Measurements from ENCODE around the gene GOLGA5. TPM values are rescaled to one million over a fixed set of nuclear protein-coding genes. Genes with fewer than 3 reads are reported as not detected.

The GOLGA5 gene
- total and polyA plus RNA-seq, 2 of the 13 experiments (the other 11 are each of a cell fraction or from before 2014, with no cell fraction given): 31.0 to 40.0 TPM

DNA sequence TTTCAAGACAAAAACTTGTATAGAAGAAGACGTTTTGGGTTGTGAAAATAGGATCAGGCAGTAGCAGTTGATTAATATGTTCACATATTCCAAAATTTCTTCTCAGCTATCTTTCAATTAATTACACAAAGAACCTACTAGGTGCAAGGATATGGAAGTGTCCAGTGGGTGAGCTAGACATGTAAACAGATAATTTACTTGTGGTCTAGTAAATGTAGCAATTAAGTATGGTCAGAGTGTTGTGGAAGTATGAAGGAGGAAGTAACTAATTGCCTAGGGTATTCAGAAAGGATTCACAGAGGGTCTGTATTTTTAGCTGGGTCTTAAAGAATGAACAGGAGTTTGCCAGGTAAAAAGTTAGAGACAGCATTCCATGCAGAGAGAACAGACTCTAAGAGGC is 5.9 kb downstream of the GOLGA5 start:
- in situ Hi-C loops (cut with HindIII; ENCODE audit: extremely low pct_ligation_motif_present, low pct_unique_long_range_greater_than_20kb): no loop called here
- TF ChIP-seq ZNF329 (CRISPR knock-in tag; IDR thresholded peaks at IDR 0.05; ENCODE audit: low read depth) (no peak), ZKSCAN1 (IDR thresholded peaks at IDR 0.05; ENCODE audit: low read length) (peak; percentile 47; the same call in 1 of the 2 replicates)
- H2AFZ ChIP-seq (ENCODE audit: low read length): no peak overlapping the region
- DNase-seq (ENCODE audit: low spot score) (no peak), FAIRE-seq (no peak), ATAC-seq (no peak)
- peaks cover 70% of the 10 kb centered on the region for H3K79me2 ChIP-seq (ENCODE audit: insufficient read depth, low read length)
- intact Hi-C loops (cut with micrococcal nuclease; ENCODE audit: unreplicated experiment): no loop called here
- H3K4me3 ChIP-seq (replicated peaks in 1 of 3; ENCODE audit: insufficient read depth in 1 of 3, low read depth in 2 of 3, low read length in 3 of 3): no peak overlapping the region
- peaks cover 1 to 8% of the 10 kb centered on the region in 2 experiments; a peak in 3 of 5 replicates for H3K36me3 ChIP-seq (replicated peaks in 1 of 2; ENCODE audit: control insufficient read depth in 1 of 2, insufficient read depth in 2 of 2, low read length in 2 of 2)
- no peaks in the 10 kb centered on the region for H3K27me3 ChIP-seq (ENCODE audit: control insufficient read depth in 1 of 2, insufficient read depth in 2 of 2, low read length in 2 of 2)
- no peaks in the 10 kb centered on the region for H3K9me3 ChIP-seq (ENCODE audit: low read length)
- peak overlapping the region; percentile 11 for H3K4me2 ChIP-seq (ENCODE audit: low read depth, low read length)
- H3K4me1 ChIP-seq (ENCODE audit: insufficient read depth, low read length): peaks cover 66% of the 10 kb centered on the region
- CTCF ChIA-PET (ENCODE audit: low intra/inter-chr PET ratio, low total read pairs): no interaction called here
- H4K20me1 ChIP-seq (ENCODE audit: insufficient read depth, low read length): 0 out of 2 replicates have a peak, but pooled peaks cover 7% of the 10 kb centered on the region
- POLR2A ChIA-PET: no interaction called here
- H3K9ac ChIP-seq (ENCODE audit: insufficient read depth, low read depth, low read length): no peak overlapping the region
- 89% methylated on average over 1 of the region's 1 CpG for WGBS (ENCODE audit: low lambda C conversion rate)
- BruUV-seq (replicated peaks): no TSS peak
- H3K27ac ChIP-seq (ENCODE audit: extremely low read length, insufficient read depth, low read length): no peak overlapping the region

DNA sequence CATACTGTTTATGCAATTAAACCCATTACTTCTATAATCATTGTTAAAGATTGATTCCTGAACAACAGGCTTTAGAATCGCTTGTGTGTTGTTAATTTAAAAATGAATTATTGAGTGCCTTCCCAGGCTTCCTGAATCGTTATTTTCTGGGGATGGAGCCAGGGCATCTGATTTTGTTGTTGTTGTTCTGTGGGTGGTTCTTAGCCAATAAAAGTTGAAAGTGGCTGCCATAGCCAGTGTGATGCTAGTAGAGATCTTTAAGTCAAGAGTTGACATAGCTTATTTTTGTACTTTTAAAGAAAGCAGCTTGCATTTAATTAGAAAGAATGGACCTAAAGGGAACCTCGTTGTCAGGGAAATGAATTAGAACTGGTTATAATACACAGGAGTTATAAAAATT is 6.4 kb downstream of the GOLGA5 start:
- intact Hi-C loops (cut with micrococcal nuclease; ENCODE audit: unreplicated experiment): no loop called here
- ATAC-seq: no peak
- no TSS peak for BruUV-seq (replicated peaks)
- Histone ChIP-seq H3K27me3 (ENCODE audit: control insufficient read depth in 1 of 2, insufficient read depth in 2 of 2, low read length in 2 of 2) (no peaks in the 10 kb centered on the region), H3K9ac (ENCODE audit: insufficient read depth, low read depth, low read length) (no peak overlapping the region), H4K20me1 (ENCODE audit: insufficient read depth, low read length) (0 out of 2 replicates have a peak, but pooled peaks cover 7% of the 10 kb centered on the region), H3K4me3 (replicated peaks in 1 of 3; ENCODE audit: insufficient read depth in 1 of 3, low read depth in 2 of 3, low read length in 3 of 3) (no peak overlapping the region), H3K36me3 (replicated peaks in 1 of 2; ENCODE audit: control insufficient read depth in 1 of 2, insufficient read depth in 2 of 2, low read length in 2 of 2) (peaks cover 1 to 8% of the 10 kb centered on the region in 2 experiments; a peak in 3 of 5 replicates), H2AFZ (ENCODE audit: low read length) (no peak overlapping the region), H3K79me2 (ENCODE audit: insufficient read depth, low read length) (peaks cover 70% of the 10 kb centered on the region), H3K9me3 (ENCODE audit: low read length) (no peaks in the 10 kb centered on the region), H3K27ac (ENCODE audit: extremely low read length, insufficient read depth, low read length) (no peak overlapping the region), H3K4me1 (ENCODE audit: insufficient read depth, low read length) (peaks cover 61% of the 10 kb centered on the region), H3K4me2 (ENCODE audit: low read depth, low read length) (peak overlapping the region; percentile 50)
- in situ Hi-C loops (cut with HindIII; ENCODE audit: extremely low pct_ligation_motif_present, low pct_unique_long_range_greater_than_20kb): no loop called here
- CTCF ChIA-PET (ENCODE audit: low intra/inter-chr PET ratio, low total read pairs): no interaction called here
- WGBS (ENCODE audit: low lambda C conversion rate): 93% methylated on average over 3 of the region's 3 CpGs
- no peak for TF ChIP-seq NR1H2 (CRISPR knock-in tag; IDR thresholded peaks at IDR 0.05; ENCODE audit: borderline replicate concordance, low read depth)
- TF ChIP-seq, protein P1, sequence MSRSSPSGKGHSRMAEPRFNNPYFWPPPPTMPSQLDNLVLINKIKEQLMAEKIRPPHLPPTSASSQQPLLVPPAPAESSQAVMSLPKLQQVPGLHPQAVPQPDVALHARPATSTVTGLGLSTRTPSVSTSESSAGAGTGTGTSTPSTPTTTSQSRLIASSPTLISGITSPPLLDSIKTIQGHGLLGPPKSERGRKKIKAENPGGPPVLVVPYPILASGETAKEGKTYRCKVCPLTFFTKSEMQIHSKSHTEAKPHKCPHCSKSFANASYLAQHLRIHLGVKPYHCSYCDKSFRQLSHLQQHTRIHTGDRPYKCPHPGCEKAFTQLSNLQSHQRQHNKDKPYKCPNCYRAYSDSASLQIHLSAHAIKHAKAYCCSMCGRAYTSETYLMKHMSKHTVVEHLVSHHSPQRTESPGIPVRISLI (CRISPR knock-in tag; IDR thresholded peaks at IDR 0.05; ENCODE audit: borderline replicate concordance): no peak
- no peak for TF ChIP-seq ETV6 (CRISPR knock-in tag; conservative IDR thresholded peaks at IDR 0.05)
- no peak for TF ChIP-seq ZNF205 (CRISPR knock-in tag; IDR thresholded peaks at IDR 0.05)
- no peak for DNase-seq (ENCODE audit: low spot score)
- POLR2A ChIA-PET: no interaction called here
- no peak for FAIRE-seq

All from HepG2 (cell line).